Measurements from ENCODE around the gene RNF213.
"Not testable (repeated sequence)": the region's sequence is repeated elsewhere in the genome, so short reads cannot be mapped to it uniquely, and the experiment has no call there.

The RNF213 gene

GRCh38 chr17:80264205-80265075, 3.8 kb downstream of the RNF213 start:
- DNase-seq (ENCODE audit: low read depth, low spot score), result no peak
- H3K27ac ChIP-seq, result no peak overlapping the region

DNA sequence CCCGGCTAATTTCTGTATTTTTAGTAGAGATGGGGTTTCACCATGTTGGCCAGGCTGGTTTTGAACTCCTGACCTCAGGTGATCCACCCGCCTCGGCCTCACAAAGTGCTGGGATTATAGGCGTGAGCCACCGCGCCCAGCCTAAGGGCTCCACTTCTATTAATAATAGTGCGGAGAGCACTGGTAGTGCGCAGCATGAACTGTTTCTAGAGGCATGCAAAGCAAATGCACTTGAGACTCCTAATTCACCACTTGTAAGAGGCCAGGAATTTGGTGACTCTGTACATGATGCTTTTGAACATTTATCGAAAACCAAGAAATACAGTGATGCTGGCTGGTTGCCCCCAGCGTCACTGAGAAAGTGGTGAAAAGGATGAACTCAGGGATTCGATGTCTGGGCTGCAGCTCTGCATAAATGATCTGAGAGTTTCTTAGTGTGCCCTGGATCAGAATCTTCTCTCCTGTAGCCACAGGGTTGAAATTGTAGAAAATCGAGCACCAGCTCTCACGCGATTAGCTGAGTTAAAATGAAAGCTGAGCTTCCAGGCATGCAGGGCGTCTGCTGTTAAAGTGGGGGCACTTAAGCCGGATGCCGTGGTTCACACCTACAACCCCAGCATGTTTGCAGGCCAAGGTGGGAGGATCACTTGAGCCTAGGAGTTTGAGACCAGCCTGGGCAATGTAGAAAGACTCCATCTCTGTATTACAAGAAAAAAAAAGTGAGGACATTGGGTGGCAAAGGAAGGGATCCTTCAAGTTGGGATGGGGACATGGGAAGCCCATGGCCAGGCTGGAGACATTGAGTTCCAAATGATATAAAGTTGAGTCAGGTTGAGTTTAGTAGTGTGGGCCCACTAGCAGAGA, 4.8 kb downstream of the RNF213 start:
- no peak overlapping the region for H3K27ac ChIP-seq
- no peak for DNase-seq (ENCODE audit: low read depth, low spot score)

DNA sequence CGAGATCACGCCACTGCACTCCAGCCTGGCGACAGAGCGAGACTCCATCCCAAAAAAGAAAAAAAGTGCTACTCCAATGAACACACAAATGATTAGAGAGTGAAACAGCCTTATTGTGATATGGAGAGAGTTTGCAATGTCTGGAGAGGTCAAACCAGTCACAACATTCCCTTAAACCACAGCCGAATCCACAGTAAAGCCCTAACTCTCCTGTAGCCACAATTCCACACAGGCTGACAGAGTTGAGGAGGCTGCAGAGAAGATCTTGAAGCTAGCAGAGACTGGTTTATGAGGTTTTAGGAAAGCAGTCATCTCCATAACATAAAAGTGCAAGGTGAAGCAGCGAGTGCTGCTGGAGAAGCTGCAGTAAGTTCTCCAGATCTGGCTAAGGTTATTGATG, 6.7 kb downstream of the RNF213 start:
- DNase-seq (ENCODE audit: low read depth, low spot score), result no peak
- H3K27ac ChIP-seq, result no peak overlapping the region

GRCh38 chr17:80268427-80268826, 7.8 kb downstream of the RNF213 start:
- no peak for DNase-seq (ENCODE audit: low read depth, low spot score)
- no peak overlapping the region for H3K27ac ChIP-seq

GRCh38 chr17:80269405-80269807, 8.8 kb downstream of the RNF213 start:
- no peak overlapping the region for H3K27ac ChIP-seq
- no peak for DNase-seq (ENCODE audit: low read depth, low spot score)

- no peak overlapping the region for H3K27ac ChIP-seq
- DNase-seq (ENCODE audit: low read depth, low spot score), result no peak
Measured at GRCh38 chr17:80270104-80270503, 9.5 kb downstream of the RNF213 start.

- no peak for DNase-seq (ENCODE audit: low read depth, low spot score)
- no peak overlapping the region for H3K27ac ChIP-seq
Measured at GRCh38 chr17:80270836-80271235, 10.2 kb downstream of the RNF213 start.

DNA sequence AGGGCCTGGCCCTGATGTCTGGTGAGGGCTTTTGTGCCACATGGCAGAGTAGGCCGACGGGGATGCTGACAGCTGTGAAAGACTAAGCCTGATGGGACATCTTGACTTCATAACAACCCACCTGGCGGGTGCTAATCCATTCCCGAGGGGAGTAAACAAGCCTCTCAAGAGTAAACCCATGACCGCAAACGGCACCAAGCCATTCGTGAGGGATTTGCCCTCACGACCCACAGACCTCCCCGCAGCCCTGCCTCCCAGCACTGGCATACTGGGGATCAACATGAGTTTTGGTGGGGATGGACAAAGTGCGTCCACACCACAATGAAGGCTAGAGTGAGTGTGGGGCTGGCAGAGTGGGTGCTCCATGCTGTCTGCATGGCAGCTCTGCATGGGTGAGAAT, 11.7 kb downstream of the RNF213 start:
- H3K27ac ChIP-seq, result no peak overlapping the region
- no peak for DNase-seq (ENCODE audit: low read depth, low spot score)

DNA sequence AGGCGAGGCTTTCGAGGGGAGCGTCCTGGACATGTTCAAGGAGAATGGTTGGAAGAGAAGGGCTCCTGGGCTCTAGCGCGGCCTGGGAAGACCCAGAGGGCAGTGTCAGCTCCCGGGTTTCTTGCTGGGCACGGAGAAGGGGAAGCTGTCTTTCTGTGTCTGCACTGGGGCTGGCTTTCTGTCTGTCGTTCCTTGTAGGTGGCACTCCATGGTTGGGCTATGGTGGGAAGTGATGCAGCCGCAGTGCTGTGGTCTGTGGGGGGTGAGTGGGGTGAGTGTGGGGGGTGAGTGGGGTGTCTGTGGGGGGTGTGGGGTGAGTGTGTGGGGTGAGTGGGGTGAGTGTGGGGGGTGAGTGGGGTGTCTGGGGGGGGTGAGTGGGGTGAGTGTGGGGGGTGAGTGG, 13.7 kb downstream of the RNF213 start:
- no peak overlapping the region for H3K27ac ChIP-seq
- no peak for DNase-seq (ENCODE audit: low read depth, low spot score)

GRCh38 chr17:80274871-80275449, 14.3 kb downstream of the RNF213 start:
- no peak for DNase-seq (ENCODE audit: low read depth, low spot score)
- H3K27ac ChIP-seq, result no peak overlapping the region

- not testable (repeated sequence) for DNase-seq (ENCODE audit: low read depth, low spot score); H3K27ac ChIP-seq
Measured at GRCh38 chr17:80275857-80276256, 15.2 kb downstream of the RNF213 start.

DNA sequence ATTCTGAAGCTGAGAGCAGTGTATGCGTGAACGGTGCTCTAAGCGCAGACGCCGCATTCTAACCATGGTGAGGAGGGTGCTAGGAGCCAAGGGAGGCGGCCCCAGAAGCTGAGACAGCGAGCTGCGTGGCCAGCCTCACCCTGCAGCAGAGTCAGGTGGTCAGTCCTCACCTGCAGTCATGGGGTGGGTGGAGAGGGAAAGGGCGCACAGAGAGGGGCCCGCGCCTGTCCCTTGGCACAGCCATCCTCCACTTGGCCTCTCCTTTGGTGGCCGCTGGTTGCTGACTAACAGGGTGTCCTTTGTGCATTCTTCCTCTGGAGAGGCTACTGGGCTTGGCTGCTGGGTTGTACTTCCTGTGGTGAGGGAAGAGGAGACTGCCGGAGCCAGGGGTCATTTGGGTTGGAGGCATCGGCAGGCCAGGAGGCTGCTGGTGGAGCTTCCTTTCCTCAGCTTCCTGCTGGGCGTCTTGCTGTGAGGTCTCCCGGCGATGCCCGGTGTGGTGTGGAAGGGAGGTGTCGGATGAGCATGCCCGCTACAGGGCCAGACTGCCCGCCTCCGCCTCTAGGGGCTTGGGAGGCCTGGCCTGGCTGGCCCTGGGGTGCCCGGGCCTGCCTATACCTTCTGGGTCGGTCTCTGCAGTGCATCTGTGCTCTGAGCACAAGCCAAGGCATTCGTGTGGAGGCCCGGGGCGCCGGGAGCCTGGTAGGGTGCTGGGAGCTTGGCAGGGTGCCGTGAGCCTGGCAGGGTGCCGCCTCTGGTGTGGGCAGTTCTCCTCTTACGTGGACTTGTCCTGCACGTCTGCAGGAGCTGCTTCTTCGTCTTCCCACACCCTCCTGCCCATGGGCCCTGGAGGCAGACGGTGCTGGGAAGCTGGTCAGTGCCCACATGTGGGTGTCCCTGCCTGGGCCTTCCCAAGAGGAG, 17.4 kb downstream of the RNF213 start:
- peak overlapping the region; percentile 69 for H3K27ac ChIP-seq
- peak; percentile 41 for DNase-seq (ENCODE audit: low read depth, low spot score)

- peak; percentile 31 for DNase-seq (ENCODE audit: low read depth, low spot score)
- no peak overlapping the region for H3K27ac ChIP-seq
Measured at GRCh38 chr17:80279895-80280294, 19.2 kb downstream of the RNF213 start.

DNA sequence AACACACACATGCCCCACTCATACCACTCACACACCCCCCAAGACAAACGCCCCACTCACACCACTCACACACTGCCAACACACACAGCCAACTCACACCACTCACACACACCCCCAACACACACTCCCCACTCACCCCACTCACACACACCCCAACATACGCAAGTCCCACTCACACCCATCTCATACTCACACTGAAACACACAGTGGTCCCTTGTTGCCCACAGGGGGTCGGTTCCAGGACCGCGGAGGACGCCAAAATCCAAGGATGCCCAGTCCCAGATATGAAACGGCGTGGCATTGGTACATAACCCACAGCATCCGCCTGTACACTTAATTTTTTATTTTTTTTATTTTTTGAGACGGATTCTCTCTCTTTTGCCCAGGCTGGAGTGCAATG, 20.9 kb downstream of the RNF213 start:
- DNase-seq (ENCODE audit: low read depth, low spot score), result no peak
- H3K27ac ChIP-seq, result no peak overlapping the region

DNA sequence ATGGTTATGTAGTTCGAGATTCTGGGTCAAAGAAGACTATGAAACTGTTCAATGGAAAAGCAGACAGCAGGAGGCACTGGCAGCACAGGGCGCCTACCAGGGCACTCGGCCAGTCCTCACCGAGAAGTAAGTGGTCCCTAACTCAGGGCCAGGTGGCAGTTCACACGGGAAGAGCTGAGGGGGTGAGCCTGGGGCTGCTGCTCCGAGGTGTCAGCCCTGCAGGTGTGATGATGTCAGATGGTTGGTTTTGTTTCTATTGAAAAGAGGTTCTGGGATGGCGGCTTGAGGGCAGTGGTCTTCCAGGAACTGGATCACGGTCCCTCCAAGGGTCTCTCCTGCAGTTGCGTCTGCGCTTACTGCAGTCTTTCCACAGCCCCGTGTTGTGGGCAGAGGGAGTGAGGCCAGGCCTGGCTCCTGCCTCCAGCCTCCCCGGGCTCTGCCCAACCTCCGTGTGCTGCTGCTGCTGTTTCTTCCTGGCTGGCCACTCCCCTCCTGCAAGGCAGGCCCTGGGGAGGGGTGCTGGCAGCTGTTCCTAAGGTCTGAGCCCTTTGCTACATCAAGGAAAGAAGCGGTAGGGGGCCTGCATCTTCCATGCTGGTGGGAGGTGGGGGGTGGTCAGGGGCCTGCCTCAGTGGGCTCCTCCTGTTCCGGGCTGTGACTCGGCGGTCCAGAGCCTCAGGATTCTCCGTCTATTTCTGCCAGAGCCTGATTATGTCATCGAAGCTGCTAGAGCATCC, 22.6 kb downstream of the RNF213 start:
- no peak for DNase-seq (ENCODE audit: low read depth, low spot score)
- no peak overlapping the region for H3K27ac ChIP-seq

- no peak for DNase-seq (ENCODE audit: low read depth, low spot score)
- no peak overlapping the region for H3K27ac ChIP-seq
Measured at GRCh38 chr17:80284631-80285030, 24.0 kb downstream of the RNF213 start.

GRCh38 chr17:80285237-80285920, 24.7 kb downstream of the RNF213 start:
- no peak overlapping the region for H3K27ac ChIP-seq

DNA sequence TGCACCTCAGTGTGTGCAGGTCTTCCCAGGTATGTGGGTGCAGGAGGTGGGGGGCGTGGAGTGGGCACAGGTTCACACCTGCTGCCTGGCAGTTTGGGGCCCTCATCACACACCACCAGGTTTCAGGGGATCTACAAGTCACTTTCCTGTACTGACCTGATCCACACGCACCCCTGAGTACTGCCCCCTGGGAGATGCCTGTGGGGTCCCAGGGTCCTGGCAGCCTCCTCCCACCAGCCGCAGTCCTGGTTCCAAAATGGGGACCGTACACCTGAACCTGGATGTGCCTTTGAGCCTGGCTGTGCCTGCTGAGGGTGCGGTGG, 25.9 kb downstream of the RNF213 start:
- no peak for DNase-seq (ENCODE audit: low read depth, low spot score)
- no peak overlapping the region for H3K27ac ChIP-seq

More at GRCh38 chr17:80285237-80285920, 24.7 kb downstream of the RNF213 start:
- no peak for DNase-seq (ENCODE audit: low read depth, low spot score)

GRCh38 chr17:80287038-80287437, 26.4 kb downstream of the RNF213 start:
- no peak overlapping the region for H3K27ac ChIP-seq
- DNase-seq (ENCODE audit: low read depth, low spot score), result no peak

All from epithelial cell of prostate (primary cell).